ENCODE measurements around the gene LRRK2.

Gene LRRK2

GRCh38 chr12:40312196-40312595 lies 87.4 kb downstream of the LRRK2 start:
- ChIA-PET POLR2A (no interaction called here), CTCF (no interaction called here)
- TF ChIP-seq ARNT (IDR thresholded peaks at IDR 0.05) = no peak
- no peak for TF ChIP-seq ELF4 (IDR thresholded peaks at IDR 0.05)
- TF ChIP-seq BHLHE40 (IDR thresholded peaks at IDR 0.05; ENCODE audit: borderline replicate concordance) = no peak
- no peak for TF ChIP-seq TARDBP (IDR thresholded peaks at IDR 0.05)
- no peak for TF ChIP-seq FOXM1 (IDR thresholded peaks at IDR 0.05; ENCODE audit: borderline replicate concordance)
- no peak for TF ChIP-seq PKNOX1 (IDR thresholded peaks at IDR 0.05)
- TF ChIP-seq CTBP1 (IDR thresholded peaks at IDR 0.05; ENCODE audit: borderline replicate concordance) = no peak
- no peak for TF ChIP-seq NFRKB (IDR thresholded peaks at IDR 0.05)
- DNase-seq (ENCODE audit: extremely low spot score) = no peak

GRCh38 chr12:40312982-40313576 lies 88.3 kb downstream of the LRRK2 start:
- ChIA-PET CTCF (interaction anchor here (0.5 kb wide), 1 partner anchor 389 kb away, joined by 4 read pairs; no protein-coding TSS in a partner anchor), POLR2A (no interaction called here)
- no peak for DNase-seq (ENCODE audit: extremely low spot score)
- TF ChIP-seq HDGF (IDR thresholded peaks at IDR 0.05; ENCODE audit: borderline replicate concordance) = no peak
- no peak for TF ChIP-seq FOXK2 (IDR thresholded peaks at IDR 0.05)
- no peak for TF ChIP-seq FOXA1 (IDR thresholded peaks at IDR 0.05)
- TF ChIP-seq FOXM1 (IDR thresholded peaks at IDR 0.05; ENCODE audit: borderline replicate concordance) = no peak
- no peak for TF ChIP-seq TARDBP (IDR thresholded peaks at IDR 0.05)

GRCh38 chr12:40313928-40314327 lies 89.1 kb downstream of the LRRK2 start:
- ChIA-PET POLR2A (no interaction called here), CTCF (interaction anchor here (0.5 kb wide), 1 partner anchor 388 kb away, joined by 4 read pairs; no protein-coding TSS in a partner anchor)
- TF ChIP-seq FOXK2 (IDR thresholded peaks at IDR 0.05) (no peak), SP1 (IDR thresholded peaks at IDR 0.05) (no peak), CTBP1 (IDR thresholded peaks at IDR 0.05; ENCODE audit: borderline replicate concordance) (no peak)
- DNase-seq (ENCODE audit: extremely low spot score) = no peak

GRCh38 chr12:40314927-40315326 lies 90.1 kb downstream of the LRRK2 start:
- POLR2A ChIA-PET = no interaction called here
- DNase-seq (ENCODE audit: extremely low spot score) = no peak
- TF ChIP-seq SUZ12 (IDR thresholded peaks at IDR 0.05) (no peak), TARDBP (IDR thresholded peaks at IDR 0.05) (no peak), PKNOX1 (IDR thresholded peaks at IDR 0.05) (no peak)

GRCh38 chr12:40315375-40315774 lies 90.6 kb downstream of the LRRK2 start:
- no peak for DNase-seq (ENCODE audit: extremely low spot score)
- TF ChIP-seq HDGF (IDR thresholded peaks at IDR 0.05; ENCODE audit: borderline replicate concordance) = no peak
- no peak for TF ChIP-seq TARDBP (IDR thresholded peaks at IDR 0.05)
- TF ChIP-seq ELF4 (IDR thresholded peaks at IDR 0.05) = no peak
- TF ChIP-seq SP1 (IDR thresholded peaks at IDR 0.05) = no peak
- no peak for TF ChIP-seq FOXA1 (IDR thresholded peaks at IDR 0.05)
- TF ChIP-seq LEF1 (IDR thresholded peaks at IDR 0.05; ENCODE audit: borderline replicate concordance) = no peak
- TF ChIP-seq CTBP1 (IDR thresholded peaks at IDR 0.05; ENCODE audit: borderline replicate concordance) = no peak
- TF ChIP-seq SUZ12 (IDR thresholded peaks at IDR 0.05) = no peak
- no peak for TF ChIP-seq FOXM1 (IDR thresholded peaks at IDR 0.05; ENCODE audit: borderline replicate concordance)
- no peak for TF ChIP-seq BHLHE40 (IDR thresholded peaks at IDR 0.05; ENCODE audit: borderline replicate concordance)
- TF ChIP-seq ZNF384 (IDR thresholded peaks at IDR 0.05) = no peak
- TF ChIP-seq ARNT (IDR thresholded peaks at IDR 0.05) = no peak
- no peak for TF ChIP-seq L3MBTL2 (conservative IDR thresholded peaks at IDR 0.05)
- no peak for TF ChIP-seq NFRKB (IDR thresholded peaks at IDR 0.05)
- TF ChIP-seq PKNOX1 (IDR thresholded peaks at IDR 0.05) = no peak
- TF ChIP-seq FOXK2 (IDR thresholded peaks at IDR 0.05) = no peak
- ChIA-PET CTCF (no interaction called here), POLR2A (no interaction called here)

More at GRCh38 chr12:40314927-40315326, 90.1 kb downstream of the LRRK2 start:
- CTCF ChIA-PET = interaction anchor here (0.5 kb wide), 1 partner anchor 204 kb away, joined by 3 read pairs; no protein-coding TSS in a partner anchor

GRCh38 chr12:40324261-40324660 lies 99.5 kb downstream of the LRRK2 start:
- DNase-seq (ENCODE audit: extremely low spot score) = no peak

More at GRCh38 chr12:40324261-40324660, 99.5 kb downstream of the LRRK2 start:
- ChIA-PET CTCF (no interaction called here), POLR2A (no interaction called here)
- no peak for TF ChIP-seq PKNOX1 (IDR thresholded peaks at IDR 0.05)

Data from HEK293T (cell line).